Measurements from ENCODE around the gene ATG10. TPM values are rescaled to one million over a fixed set of nuclear protein-coding genes. Genes with fewer than 3 reads are reported as not detected.
"Not testable (repeated sequence)": the region's sequence is repeated elsewhere in the genome, so short reads cannot be mapped to it uniquely, and the experiment has no call there.

The ATG10 gene
- total RNA-seq, 1 donor from 2014 or later = 8.1 TPM

- ATAC-seq = no peak
These were observed 272.3 kb downstream of the ATG10 start for GRCh38 chr5:82244151-82244550.

GRCh38 chr5:82244854-82245635 lies 273.2 kb downstream of the ATG10 start:
- ATAC-seq = no peak

GRCh38 chr5:82246960-82247574 lies 275.2 kb downstream of the ATG10 start:
- ATAC-seq = no peak

GRCh38 chr5:82252744-82253143 lies 280.9 kb downstream of the ATG10 start:
- ATAC-seq = no peak

GRCh38 chr5:82255844-82256243 lies 284.0 kb downstream of the ATG10 start:
- no peak for ATAC-seq

- ATAC-seq = no peak
These were observed 285.4 kb downstream of the ATG10 start for GRCh38 chr5:82257247-82257646.

GRCh38 chr5:82257729-82258128 lies 285.9 kb downstream of the ATG10 start:
- no peak for ATAC-seq

GRCh38 chr5:82259172-82259800 lies 287.5 kb downstream of the ATG10 start:
- ATAC-seq = no peak

GRCh38 chr5:82265047-82265446 lies 293.2 kb downstream of the ATG10 start:
- ATAC-seq = no peak

- not testable (repeated sequence) for ATAC-seq
These were observed 295.6 kb downstream of the ATG10 start for GRCh38 chr5:82267297-82267933.

GRCh38 chr5:82269363-82269762 lies 297.5 kb downstream of the ATG10 start:
- not testable (repeated sequence) for ATAC-seq

GRCh38 chr5:82272571-82273356 lies 300.9 kb downstream of the ATG10 start:
- not testable (repeated sequence) for ATAC-seq

- not testable (repeated sequence) for ATAC-seq
These were observed 301.6 kb downstream of the ATG10 start for GRCh38 chr5:82273426-82273825.

- ATAC-seq = no peak
These were observed 302.8 kb downstream of the ATG10 start for GRCh38 chr5:82274343-82275211.

GRCh38 chr5:82275216-82275664 lies 303.4 kb downstream of the ATG10 start:
- ATAC-seq = no peak

GRCh38 chr5:82276800-82277612 lies 305.2 kb downstream of the ATG10 start:
- ATAC-seq = no peak

GRCh38 chr5:82277613-82277986 lies 305.8 kb downstream of the ATG10 start:
- peak; percentile 6 for ATAC-seq

- peak; percentile 94 for ATAC-seq
These were observed 306.3 kb downstream of the ATG10 start, which contains the start of gene RPS23 for GRCh38 chr5:82277987-82278710. TSS of gene RPS23 (minus strand) at chr5:82278354. CDS start at chr5:82278323, 31 bp downstream.

- no peak for ATAC-seq
These were observed 307.0 kb downstream of the ATG10 start for GRCh38 chr5:82278711-82279370.

Measured in esophagus mucosa (tissue), 1 donor.